NCI-H187 (cell line): ENCODE measurements around the gene LRRC14B.
"Not testable (repeated sequence)": the region's sequence is repeated elsewhere in the genome, so short reads cannot be mapped to it uniquely, and the experiment has no call there.

Experiments
- DNase-seq, 2 experiments: peaks; one replicate each; lab custom pipeline; 2025; lab: John Stamatoyannopoulos, UW

The LRRC14B gene

GRCh38 chr5:208449-209114, 17.3 kb downstream of the LRRC14B start:
- no peak for DNase-seq

GRCh38 chr5:213803-214395, 22.6 kb downstream of the LRRC14B start:
- no peak for DNase-seq

GRCh38 chr5:215256-215655, 24.0 kb downstream of the LRRC14B start:
- not testable (repeated sequence) for DNase-seq

GRCh38 chr5:216076-216475, 24.8 kb downstream of the LRRC14B start:
- DNase-seq, result not testable (repeated sequence)

GRCh38 chr5:217494-218456, 26.5 kb downstream of the LRRC14B start, which contains the start of the genes CCDC127 and SDHA:
CCDC127 (minus strand) TSS chr5:218153; CDS start chr5:216849, 1,304 bp downstream.
SDHA (plus strand) TSS chr5:218320; CDS start chr5:218356, 36 bp downstream.
- peak; percentile 93 for DNase-seq

- DNase-seq, result peak in 1 of 2 experiments; percentile 6
These were observed 27.4 kb downstream of the LRRC14B start for GRCh38 chr5:218457-219291.

GRCh38 chr5:219460-219863, 28.2 kb downstream of the LRRC14B start:
- DNase-seq, result no peak

- no peak for DNase-seq
These were observed 28.7 kb downstream of the LRRC14B start for GRCh38 chr5:219991-220390.

- DNase-seq, result not testable (repeated sequence)
These were observed 31.8 kb downstream of the LRRC14B start for GRCh38 chr5:222951-223715.

- DNase-seq, result no peak
These were observed 32.5 kb downstream of the LRRC14B start for GRCh38 chr5:223791-224190.

GRCh38 chr5:225334-225733, 34.0 kb downstream of the LRRC14B start:
- DNase-seq, result no peak

GRCh38 chr5:227375-227774, 36.1 kb downstream of the LRRC14B start:
- DNase-seq, result not testable (repeated sequence)

GRCh38 chr5:228886-229285, 37.6 kb downstream of the LRRC14B start:
- DNase-seq, result no peak

GRCh38 chr5:230711-231110, 39.4 kb downstream of the LRRC14B start:
- no peak for DNase-seq

GRCh38 chr5:231661-232060, 40.4 kb downstream of the LRRC14B start:
- no peak for DNase-seq

GRCh38 chr5:233426-233825, 42.1 kb downstream of the LRRC14B start:
- not testable (repeated sequence) for DNase-seq

GRCh38 chr5:234450-234849, 43.2 kb downstream of the LRRC14B start:
- no peak for DNase-seq

GRCh38 chr5:235527-235926, 44.2 kb downstream of the LRRC14B start:
- DNase-seq, result not testable (repeated sequence)

- DNase-seq, result not testable (repeated sequence)
These were observed 46.6 kb downstream of the LRRC14B start for GRCh38 chr5:237931-238330.

GRCh38 chr5:240550-240949, 49.3 kb downstream of the LRRC14B start:
- not testable (repeated sequence) for DNase-seq
